GM15510 (cell line): ENCODE results near the gene RAI14.

ENCODE experiments used
- POLR2A ChIP-seq: IDR thresholded peaks from 3 replicates; pipeline ENCODE4 v1.6.1; 2011; ENCODE audit warnings: borderline replicate concordance; ENCODE audit not compliant: insufficient read length; ENCODE audit errors: extremely low read depth

The RAI14 gene

GRCh38 chr5:34626751-34627150 lies 29.4 kb upstream of the RAI14 start:
- TF ChIP-seq POLR2A = no peak

DNA sequence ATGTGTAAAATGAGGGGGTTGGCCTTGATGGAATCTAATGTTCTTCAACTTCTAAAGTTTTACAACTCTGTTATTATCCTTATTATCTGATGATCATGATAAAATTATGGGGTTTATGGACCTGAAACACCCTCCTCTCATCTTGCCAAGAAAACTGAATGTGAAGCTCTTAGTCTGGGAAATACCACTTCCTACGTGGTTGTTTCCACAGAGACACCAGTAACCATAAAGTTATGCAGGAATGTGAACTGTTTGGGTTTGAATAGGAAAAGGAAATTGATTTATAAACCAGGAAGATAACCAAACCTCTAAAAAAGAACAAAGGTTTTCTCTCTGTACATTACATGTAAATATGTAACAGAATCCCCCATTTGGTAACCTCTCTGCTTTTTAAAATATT lies 28.3 kb upstream of the RAI14 start:
- TF ChIP-seq POLR2A = no peak

DNA sequence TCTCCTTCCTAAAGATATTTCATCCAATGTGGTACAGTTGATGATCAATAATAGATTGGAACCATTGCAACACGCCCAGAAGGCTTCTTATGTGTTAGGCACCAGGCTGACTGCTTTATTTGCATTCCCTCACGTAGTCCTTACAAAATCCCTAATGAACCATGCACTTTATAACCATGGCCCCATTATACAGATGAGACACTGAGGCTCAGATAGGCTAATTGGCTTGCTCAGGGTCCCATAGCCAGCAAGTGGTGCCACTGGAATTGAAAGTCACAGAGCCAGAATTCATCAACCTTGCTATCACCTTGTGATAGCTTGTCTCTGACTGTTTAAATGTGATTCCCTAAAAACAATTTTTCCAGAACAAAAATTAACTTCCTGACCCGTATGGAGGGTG lies 27.8 kb upstream of the RAI14 start:
- no peak for TF ChIP-seq POLR2A

- TF ChIP-seq POLR2A = no peak
Observed at GRCh38 chr5:34630596-34630995, 25.5 kb upstream of the RAI14 start.

DNA sequence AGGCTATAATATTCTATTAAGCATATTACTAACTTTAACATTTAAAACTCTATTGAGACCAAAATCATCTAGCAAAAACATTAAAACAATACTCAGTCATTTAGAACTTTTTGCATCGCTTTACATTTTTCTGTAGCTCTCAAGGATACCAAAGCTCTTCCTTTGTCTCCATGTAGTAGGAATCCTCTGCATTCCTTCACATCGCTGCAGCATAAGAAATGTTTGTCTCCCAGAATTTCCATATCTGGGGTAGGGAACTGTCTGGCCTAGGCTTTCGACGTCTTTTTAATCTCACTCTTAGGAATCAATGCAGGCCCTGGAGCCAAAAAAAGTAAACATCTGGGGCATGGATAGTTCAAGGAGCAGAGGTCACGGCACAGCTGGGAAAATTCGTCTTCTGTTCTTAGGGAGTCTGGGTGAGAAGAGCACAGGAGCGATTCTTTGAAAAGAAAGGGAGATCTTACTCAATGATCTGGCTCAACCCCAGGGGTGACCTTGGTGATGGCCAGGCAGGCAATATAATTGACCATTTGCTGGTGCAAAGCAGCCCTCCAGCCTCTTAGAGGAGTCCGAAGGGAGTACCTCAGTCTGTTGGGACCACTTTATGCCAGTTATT lies 23.2 kb upstream of the RAI14 start:
- no peak for TF ChIP-seq POLR2A

GRCh38 chr5:34639852-34640626 lies 16.1 kb upstream of the RAI14 start:
- TF ChIP-seq POLR2A = no peak

DNA sequence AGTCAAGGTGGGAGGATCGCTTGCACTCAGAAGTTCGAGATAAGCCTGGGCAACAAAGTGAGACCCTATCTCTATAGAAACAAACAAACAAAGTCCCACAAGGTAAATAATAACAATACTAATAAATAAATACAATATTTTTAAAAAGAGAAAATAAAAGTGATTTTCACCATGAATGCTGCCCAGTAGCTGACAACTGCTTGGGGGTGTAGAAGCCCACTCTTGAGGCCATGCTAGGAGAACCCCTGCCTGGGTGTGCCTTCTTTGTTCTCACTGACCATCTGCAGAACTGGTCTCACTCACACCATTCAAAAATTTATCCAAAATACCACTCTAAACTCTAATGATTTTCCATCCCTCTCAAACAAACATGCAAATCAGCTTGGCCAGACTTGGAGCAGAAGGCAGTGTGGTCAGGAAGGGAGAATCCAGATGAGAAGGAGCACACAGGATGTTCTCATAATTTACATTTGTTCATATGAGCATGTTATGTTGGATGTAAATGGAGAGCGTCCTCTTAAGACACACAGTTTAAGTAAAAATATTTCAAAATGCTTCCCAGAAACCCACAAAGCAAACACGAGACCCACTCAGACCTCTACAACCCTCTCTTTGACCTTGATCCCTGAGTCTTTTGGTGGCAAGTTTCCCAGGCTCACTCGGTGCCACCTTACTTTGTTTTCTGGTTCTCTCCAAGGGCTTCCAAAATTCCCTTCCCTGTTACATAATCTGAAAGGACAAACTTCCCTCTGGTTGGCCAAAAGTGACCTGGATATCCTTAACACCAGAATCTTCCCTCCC lies 7.9 kb upstream of the RAI14 start:
- TF ChIP-seq POLR2A = no peak

DNA sequence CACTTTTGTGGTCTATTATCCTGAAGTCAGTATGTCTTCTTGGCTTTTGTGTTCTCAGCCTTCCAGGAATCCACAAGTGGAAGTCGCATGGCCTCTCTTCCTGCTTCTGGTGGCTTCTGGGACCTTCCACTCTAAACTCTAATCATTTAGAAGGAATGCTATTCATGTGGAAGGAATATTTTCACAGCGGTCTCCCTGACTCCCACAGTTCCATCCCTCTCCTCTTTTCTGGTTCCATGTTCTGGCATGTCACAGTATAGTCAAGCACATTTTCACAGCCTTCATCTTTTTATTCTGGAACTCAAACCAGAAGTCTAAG lies 7.3 kb upstream of the RAI14 start:
- no peak for TF ChIP-seq POLR2A

DNA sequence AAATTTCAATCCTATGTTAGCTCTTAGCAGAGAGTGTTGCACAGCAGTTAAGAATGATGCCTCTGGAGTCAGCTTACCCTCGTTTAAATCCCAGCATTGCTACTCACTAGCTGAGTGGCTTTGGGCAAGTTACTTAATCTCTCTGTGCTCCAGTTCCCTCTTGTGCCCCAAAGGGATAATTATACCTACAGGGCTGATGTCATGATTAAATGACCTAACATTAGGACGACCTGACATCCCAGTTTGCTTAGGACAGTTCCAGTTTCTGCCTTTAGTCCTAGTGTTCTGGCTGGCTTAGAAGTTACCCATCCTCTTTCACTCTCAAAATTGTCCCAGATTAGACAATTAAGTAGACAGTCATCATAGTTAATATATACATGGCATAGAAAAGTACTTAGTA lies 4.3 kb upstream of the RAI14 start:
- no peak for TF ChIP-seq POLR2A

GRCh38 chr5:34652466-34652865 lies 3.7 kb upstream of the RAI14 start:
- no peak for TF ChIP-seq POLR2A

DNA sequence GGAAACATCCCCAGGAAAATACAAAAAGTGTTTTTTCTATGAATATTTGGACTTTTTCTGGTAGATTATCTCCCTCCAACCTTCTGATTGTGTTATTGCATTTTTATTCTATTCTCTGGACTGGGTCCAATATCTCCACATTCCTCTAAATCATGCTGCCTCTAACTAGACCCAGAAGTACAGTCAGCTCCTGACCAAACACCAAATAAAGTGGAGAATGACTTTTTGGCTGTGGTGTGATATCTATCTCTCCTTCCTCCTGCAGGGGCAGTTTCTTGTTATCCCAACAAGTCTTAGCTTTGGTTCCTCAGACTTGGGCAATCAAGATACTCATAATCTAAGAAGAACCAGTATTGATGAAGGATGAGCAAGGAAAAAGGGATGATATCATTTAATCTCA lies 3.2 kb upstream of the RAI14 start:
- TF ChIP-seq POLR2A = no peak

DNA sequence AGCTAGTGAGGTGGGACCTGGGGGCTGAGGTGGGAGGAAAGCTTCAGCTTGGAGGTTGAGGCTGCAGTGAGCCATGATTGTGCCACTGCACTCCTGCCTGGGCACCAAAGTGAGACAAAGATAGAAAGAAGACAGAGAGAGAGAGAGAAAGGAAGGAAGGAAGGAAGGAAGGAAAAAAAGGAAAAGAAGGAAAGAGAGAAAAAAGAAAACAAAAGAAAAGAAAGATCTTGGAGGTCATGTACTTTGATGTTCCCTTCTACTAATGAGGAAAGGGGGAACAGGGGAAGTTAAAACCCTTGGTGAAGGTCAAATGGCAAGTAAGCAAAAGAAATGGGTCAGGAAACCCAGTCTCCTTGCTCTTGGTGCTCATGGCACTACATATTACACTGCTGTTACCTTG lies 2.4 kb upstream of the RAI14 start:
- TF ChIP-seq POLR2A = no peak

DNA sequence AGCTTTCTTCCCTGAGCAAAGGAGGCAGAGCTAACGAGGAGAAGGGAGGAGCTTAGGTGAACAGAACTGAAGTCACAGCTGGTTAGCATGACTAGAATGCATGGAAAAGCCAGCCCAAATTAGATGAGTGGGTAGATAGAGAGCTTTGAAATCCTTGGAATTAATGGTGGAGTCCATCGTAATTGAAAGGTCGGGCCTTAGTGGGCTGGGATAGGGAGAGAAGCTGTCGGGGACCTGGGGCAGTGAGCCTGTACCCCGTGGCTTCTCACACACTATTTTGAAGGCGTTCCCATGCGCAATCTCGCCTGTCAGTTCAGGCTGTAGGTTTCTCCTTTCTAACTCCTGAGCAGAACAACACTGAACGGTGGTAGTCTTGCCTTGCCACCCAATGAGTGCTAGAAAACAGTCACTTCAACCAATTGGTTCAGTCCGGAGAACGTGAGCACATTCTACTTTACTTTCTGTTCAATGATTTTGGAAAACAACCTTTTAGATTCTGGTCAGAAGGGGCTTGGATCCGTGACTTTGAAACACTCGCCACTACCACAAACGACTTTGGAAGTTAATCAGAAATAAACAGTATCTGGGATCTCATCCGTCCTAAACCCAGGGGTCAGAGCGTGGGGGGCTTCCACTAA lies 655 bp upstream of the RAI14 start:
- no peak for TF ChIP-seq POLR2A

- TF ChIP-seq POLR2A = no peak
Observed at GRCh38 chr5:34656700-34657273, 659 bp downstream of the RAI14 start.
